ENCODE measurements around the gene DNAJA1. TPM values are rescaled to one million over a fixed set of nuclear protein-coding genes. Genes with fewer than 3 reads are reported as not detected.
A peak's percentile ranks its signal among the peaks of the same experiment; 100 is the strongest.

DNAJA1 gene
- total RNA-seq, 1 experiment from 2014 or later = 74.5 TPM

GRCh38 chr9:33023661-33024060, 1.4 kb upstream of the DNAJA1 start (continued):
- TF ChIP-seq ARID4B (CRISPR knock-in tag; IDR thresholded peaks at IDR 0.05; ENCODE audit: borderline replicate concordance) (no peak), JUN (CRISPR knock-in tag; IDR thresholded peaks at IDR 0.05) (no peak), ATF6 (CRISPR knock-in tag; IDR thresholded peaks at IDR 0.05) (no peak), ZNF512 (CRISPR knock-in tag; IDR thresholded peaks at IDR 0.05; ENCODE audit: borderline replicate concordance) (no peak), HMGA2 (CRISPR knock-in tag; IDR thresholded peaks at IDR 0.05) (no peak), PRRX2 (CRISPR knock-in tag; IDR thresholded peaks at IDR 0.05) (no peak), USF1 (CRISPR knock-in tag; IDR thresholded peaks at IDR 0.05) (no peak), GABPB1 (CRISPR knock-in tag; IDR thresholded peaks at IDR 0.05) (no peak), ZSCAN18 (CRISPR knock-in tag; IDR thresholded peaks at IDR 0.05) (no peak), PREB (CRISPR knock-in tag; IDR thresholded peaks at IDR 0.05; ENCODE audit: borderline replicate concordance) (no peak), NR3C1 (CRISPR knock-in tag; conservative IDR thresholded peaks at IDR 0.05; ENCODE audit: low read depth) (no peak), FOXJ3 (CRISPR knock-in tag; IDR thresholded peaks at IDR 0.05; ENCODE audit: borderline replicate concordance) (no peak)

- DNase-seq (ENCODE audit: low spot score) (no peak), ATAC-seq (peak; percentile 7)
- peak overlapping the region; percentile 85 for H3K27ac Mint-ChIP-seq
- peak overlapping the region; percentile 93 for H3K4me3 Mint-ChIP-seq
- no peaks in the 10 kb centered on the region for H3K27me3 Mint-ChIP-seq (ENCODE audit: low read depth)
- H3K4me1 Mint-ChIP-seq = peaks cover 32% of the 10 kb centered on the region
- H3K36me3 Mint-ChIP-seq = peaks cover 38% of the 10 kb centered on the region
- CTCF ChIA-PET = interaction anchor here (0.6 to 1.3 kb wide), 4 partner anchors 10 to 646 kb away, joined by 3 to 5 read pairs (median 4); no protein-coding TSS in a partner anchor
- POLR2A ChIA-PET = interaction anchor here (0.6 to 2.3 kb wide), 22 partner anchors 8 to 421 kb away, joined by 3 to 11 read pairs (median 4); partner anchors contain the start of genes NFX1 and SMU1
- no peaks in the 10 kb centered on the region for H3K9me3 Mint-ChIP-seq
- no peak for TF ChIP-seq CBFB (CRISPR knock-in tag; IDR thresholded peaks at IDR 0.05; ENCODE audit: low read depth)
- no peak for TF ChIP-seq ZNF121 (CRISPR knock-in tag; IDR thresholded peaks at IDR 0.05)
- TF ChIP-seq ZNF138 (CRISPR knock-in tag; conservative IDR thresholded peaks at IDR 0.05) = no peak
- TF ChIP-seq SMAD3 (CRISPR knock-in tag; IDR thresholded peaks at IDR 0.05; ENCODE audit: borderline replicate concordance) = no peak
- TF ChIP-seq USF1 (CRISPR knock-in tag; IDR thresholded peaks at IDR 0.05) = no peak
- TF ChIP-seq FOXK1 (CRISPR knock-in tag; IDR thresholded peaks at IDR 0.05) = no peak
- no peak for TF ChIP-seq ZNF416 (CRISPR knock-in tag; IDR thresholded peaks at IDR 0.05)
- no peak for TF ChIP-seq E2F1 (CRISPR knock-in tag; IDR thresholded peaks at IDR 0.05)
Observed at GRCh38 chr9:33024126-33024965, 727 bp upstream of the DNAJA1 start.

Data from WTC11 (cell line).